ENCODE results near the gene FLT3.

The FLT3 gene

GRCh38 chr13:27981006-27981708 is 119.2 kb downstream of the FLT3 start:
- Histone ChIP-seq H3K9me3 (no peaks in the 10 kb centered on the region), H3K4me3 (no peak overlapping the region), H3K36me3 (no peaks in the 10 kb centered on the region), H3K27me3 (peaks cover 0 to 86% of the 10 kb centered on the region in 2 donors), H3K27ac (no peak overlapping the region), H3K4me1 (peaks cover 0 to 36% (median 27%) of the 10 kb centered on the region in 4 donors)
- intact Hi-C loops (cut with DNase I; ENCODE audit: low total_unique reads), result loop anchor here (10.0 kb wide), 1 partner anchor 446 kb away; no protein-coding TSS in a partner anchor
- TF ChIP-seq, protein P1, sequence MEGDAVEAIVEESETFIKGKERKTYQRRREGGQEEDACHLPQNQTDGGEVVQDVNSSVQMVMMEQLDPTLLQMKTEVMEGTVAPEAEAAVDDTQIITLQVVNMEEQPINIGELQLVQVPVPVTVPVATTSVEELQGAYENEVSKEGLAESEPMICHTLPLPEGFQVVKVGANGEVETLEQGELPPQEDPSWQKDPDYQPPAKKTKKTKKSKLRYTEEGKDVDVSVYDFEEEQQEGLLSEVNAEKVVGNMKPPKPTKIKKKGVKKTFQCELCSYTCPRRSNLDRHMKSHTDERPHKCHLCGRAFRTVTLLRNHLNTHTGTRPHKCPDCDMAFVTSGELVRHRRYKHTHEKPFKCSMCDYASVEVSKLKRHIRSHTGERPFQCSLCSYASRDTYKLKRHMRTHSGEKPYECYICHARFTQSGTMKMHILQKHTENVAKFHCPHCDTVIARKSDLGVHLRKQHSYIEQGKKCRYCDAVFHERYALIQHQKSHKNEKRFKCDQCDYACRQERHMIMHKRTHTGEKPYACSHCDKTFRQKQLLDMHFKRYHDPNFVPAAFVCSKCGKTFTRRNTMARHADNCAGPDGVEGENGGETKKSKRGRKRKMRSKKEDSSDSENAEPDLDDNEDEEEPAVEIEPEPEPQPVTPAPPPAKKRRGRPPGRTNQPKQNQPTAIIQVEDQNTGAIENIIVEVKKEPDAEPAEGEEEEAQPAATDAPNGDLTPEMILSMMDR (IDR thresholded peaks at IDR 0.05), result no peak
- DNase-seq, result peak in 1 of 2 donors; percentile 28

GRCh38 chr13:27980280-27980998 is 119.9 kb downstream of the FLT3 start:
- intact Hi-C loops (cut with DNase I; ENCODE audit: low total_unique reads), result loop anchor here (10.0 kb wide), 1 partner anchor 446 kb away; no protein-coding TSS in a partner anchor
- peaks cover 0 to 42% (median 30%) of the 10 kb centered on the region in 4 donors for H3K4me1 ChIP-seq
- H3K4me3 ChIP-seq, result no peak overlapping the region
- no peaks in the 10 kb centered on the region for H3K9me3 ChIP-seq
- peak in 1 of 2 donors; percentile 58 for DNase-seq
- TF ChIP-seq, protein P1 (IDR thresholded peaks at IDR 0.05), result no peak
- H3K27me3 ChIP-seq, result peaks cover 0 to 86% of the 10 kb centered on the region in 2 donors
- no peak overlapping the region for H3K27ac ChIP-seq
- no peaks in the 10 kb centered on the region for H3K36me3 ChIP-seq

DNA sequence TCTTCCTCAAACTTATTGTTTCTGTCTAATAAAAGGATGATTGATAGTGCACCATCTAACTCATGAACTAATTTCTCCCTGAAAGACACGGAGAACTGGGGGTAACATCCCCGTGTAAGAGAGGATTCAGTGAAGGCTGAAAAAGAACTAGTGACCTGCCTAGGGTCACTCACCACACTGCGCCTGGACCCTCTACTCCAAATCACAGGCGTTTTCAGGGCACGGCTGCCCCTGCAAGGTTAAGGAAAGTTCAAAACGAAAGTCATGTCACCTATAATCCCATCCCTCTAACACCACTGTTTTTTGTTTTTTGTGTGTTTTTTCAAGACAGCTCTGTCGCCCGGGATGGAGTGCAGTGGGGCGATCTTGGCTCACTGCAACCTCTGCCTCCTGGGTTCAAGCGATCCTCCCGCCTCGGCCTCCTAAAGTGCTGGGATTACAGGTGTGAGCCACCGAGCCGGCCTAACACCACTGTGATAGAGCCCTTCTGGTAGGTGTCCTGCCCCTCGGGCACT is 120.6 kb downstream of the FLT3 start:
- no peak for DNase-seq
- no peak overlapping the region for H3K27ac ChIP-seq
- no peak overlapping the region for H3K4me3 ChIP-seq
- no peaks in the 10 kb centered on the region for H3K9me3 ChIP-seq
- H3K36me3 ChIP-seq, result no peaks in the 10 kb centered on the region
- intact Hi-C loops (cut with DNase I; ENCODE audit: low total_unique reads), result loop anchor here (10.0 kb wide), 1 partner anchor 445 kb away; no protein-coding TSS in a partner anchor
- TF ChIP-seq, protein P1 (IDR thresholded peaks at IDR 0.05), result no peak
- H3K4me1 ChIP-seq, result peaks cover 0 to 43% (median 30%) of the 10 kb centered on the region in 4 donors
- peaks cover 0 to 87% of the 10 kb centered on the region in 2 donors for H3K27me3 ChIP-seq

DNA sequence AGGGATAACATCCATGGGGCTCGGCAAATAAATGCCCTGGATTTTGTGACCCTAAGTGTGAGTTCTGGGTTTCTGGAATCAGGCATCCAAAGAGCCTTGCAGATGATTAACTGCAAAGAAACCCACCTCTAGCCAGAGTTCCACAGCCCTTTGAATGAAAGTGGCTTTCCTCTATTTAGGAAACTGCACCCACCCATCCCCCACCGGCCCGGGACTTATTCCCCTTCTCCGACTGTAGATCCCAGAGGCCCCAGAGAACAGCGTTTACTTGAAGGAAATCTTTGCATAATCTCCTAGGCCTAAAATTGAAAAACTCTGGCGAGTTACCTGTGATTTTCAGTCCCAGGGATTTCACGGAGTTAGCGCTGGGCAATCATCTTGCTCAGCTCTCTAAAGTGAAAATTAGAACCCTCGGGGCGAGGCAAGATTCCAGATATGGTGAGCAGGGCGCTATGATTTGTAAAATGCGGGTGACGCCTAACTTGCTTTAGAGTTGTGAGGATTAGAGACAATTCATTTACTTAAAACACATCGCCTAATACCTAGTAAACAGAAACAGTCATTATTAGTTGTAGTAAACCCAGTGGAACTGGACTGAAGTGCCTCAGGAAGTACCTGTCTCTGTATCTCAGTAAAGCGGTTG is 121.3 kb downstream of the FLT3 start:
- Histone ChIP-seq H3K27me3 (peaks cover 0 to 94% of the 10 kb centered on the region in 2 donors), H3K27ac (no peak overlapping the region), H3K36me3 (no peaks in the 10 kb centered on the region), H3K4me1 (peaks cover 0 to 43% (median 30%) of the 10 kb centered on the region in 4 donors), H3K4me3 (no peak overlapping the region), H3K9me3 (no peaks in the 10 kb centered on the region)
- intact Hi-C loops (cut with DNase I; ENCODE audit: low total_unique reads), result no loop called here
- peak in 1 of 2 donors; percentile 12 for DNase-seq
- TF ChIP-seq, protein P1 (IDR thresholded peaks at IDR 0.05), result no peak

DNA sequence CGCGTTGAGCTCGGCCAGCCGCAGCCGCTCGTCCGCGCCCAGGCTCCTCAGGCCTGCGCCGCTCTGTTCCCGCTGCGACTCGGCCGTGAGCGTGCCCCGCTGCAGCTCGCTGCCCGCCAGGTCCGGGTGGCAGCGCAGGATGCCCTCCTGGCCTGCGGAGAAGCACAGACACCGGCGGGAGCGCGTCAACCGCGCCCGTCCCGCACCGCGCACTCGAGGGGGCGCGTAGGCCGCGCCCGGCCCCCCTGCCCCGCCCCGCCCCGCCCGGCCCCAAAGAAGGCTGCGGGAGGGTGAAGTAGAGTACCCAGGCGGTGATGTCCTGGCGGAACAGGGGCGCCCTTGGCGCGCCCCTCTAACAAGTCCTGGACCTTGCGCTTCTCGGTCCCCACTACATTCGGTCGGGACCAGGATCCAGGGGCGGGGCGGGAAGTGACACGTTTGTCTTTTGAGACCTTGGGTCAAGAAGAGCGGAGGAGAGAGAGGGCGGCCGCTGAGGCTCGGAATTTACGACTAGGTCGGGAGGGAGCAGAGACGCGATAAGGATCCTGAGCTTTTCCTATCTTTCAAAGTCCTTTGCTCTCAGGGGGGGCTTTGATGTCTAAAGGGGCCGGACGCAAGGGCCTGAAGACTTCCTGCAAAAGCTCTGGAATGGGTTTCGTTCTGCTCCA is 121.9 kb downstream of the FLT3 start:
- Histone ChIP-seq H3K4me3 (peak overlapping the region in 1 of 2 donors; percentile 6), H3K9me3 (no peaks in the 10 kb centered on the region), H3K36me3 (no peaks in the 10 kb centered on the region), H3K27ac (no peak overlapping the region), H3K27me3 (peaks cover 0 to 98% of the 10 kb centered on the region in 2 donors), H3K4me1 (peaks cover 0 to 43% (median 30%) of the 10 kb centered on the region in 4 donors)
- peak in 1 of 2 donors; percentile 35 for DNase-seq
- intact Hi-C loops (cut with DNase I; ENCODE audit: low total_unique reads), result no loop called here
- TF ChIP-seq, protein P1 (IDR thresholded peaks at IDR 0.05), result no peak
